ENCODE measurements around the gene LAMP1.

GRCh38 chr13:113350065-113350937 lies 53.3 kb downstream of the LAMP1 start:
- TF ChIP-seq CTCF (IDR thresholded peaks at IDR 0.05) (no peak), POLR2A (IDR thresholded peaks at IDR 0.05) (no peak)

Data from ovary (tissue), 3 donors.